A673 (cell line): ENCODE data around the gene ZMYM1. TPM values are rescaled to one million over a fixed set of nuclear protein-coding genes. Genes with fewer than 3 reads are reported as not detected.

Experiments
- BruUV-seq: library from RNA; stranded (reverse); fragments of 400-500 nt; replicated peaks from 2 replicates; lab custom pipeline; 2021; lab: Mats Ljungman, UMichigan
- CTCF ChIA-PET: fragments of 300-600 bp; sonication (Branson Sonifier 250); formaldehyde crosslinking; loops from one replicate; lab custom pipeline; 2022; ENCODE audit warnings: antibody characterized with exemption; lab: Charles Lee
- POLR2A ChIA-PET: fragments of 300-600 bp; sonication (Branson Sonifier 250); formaldehyde crosslinking; loops from one replicate; lab custom pipeline; 2022; ENCODE audit warnings: antibody characterized with exemption; ENCODE audit not compliant: low non-redundant PET; lab: Charles Lee
- DNase-seq: peaks from one replicate; pipeline ENCODE4 v3.0.0-alpha.2; 2015; ENCODE audit warnings: low spot score
- H3K27ac ChIP-seq: fragments of 200-600 bp; sonication (generic); 2 replicates; pipeline ENCODE4 v1.5.1; 2016; ENCODE audit warnings: mixed run types, low read depth, mild to moderate bottlenecking, mixed read lengths, antibody characterized with exemption, low read length; ENCODE audit not compliant: poor library complexity, severe bottlenecking
- H3K27me3 ChIP-seq: fragments of 200-600 bp; sonication (generic); replicated peaks from 2 replicates; pipeline ENCODE4 v1.6.1; 2017; ENCODE audit warnings: mixed run types, low read depth, mild to moderate bottlenecking, mixed read lengths, antibody characterized with exemption, low read length; ENCODE audit not compliant: insufficient read depth, poor library complexity
- H3K36me3 ChIP-seq: fragments of 200-600 bp; sonication (generic); 2 replicates; pipeline ENCODE4 v1.6.1; 2016; ENCODE audit warnings: mixed run types, mild to moderate bottlenecking, mixed read lengths, antibody characterized with exemption, low read length; ENCODE audit not compliant: insufficient read depth, poor library complexity, severe bottlenecking
- H3K4me1 ChIP-seq: fragments of 200-600 bp; sonication (generic); 2 replicates; pipeline ENCODE4 v1.6.1; 2017; ENCODE audit warnings: mixed run types, mild to moderate bottlenecking, mixed read lengths, antibody characterized with exemption, low read length; ENCODE audit not compliant: insufficient read depth, poor library complexity, severe bottlenecking
- H3K4me3 ChIP-seq: fragments of 200-600 bp; sonication (generic); 2 replicates; pipeline ENCODE4 v1.5.1; 2016; ENCODE audit warnings: low read depth, mixed run types, mild to moderate bottlenecking, mixed read lengths, low read length; ENCODE audit not compliant: poor library complexity, severe bottlenecking
- H3K9me3 ChIP-seq: fragments of 200-600 bp; sonication (generic); 2 replicates; pipeline ENCODE4 v1.6.1; 2016; ENCODE audit warnings: mixed run types, low read depth, mild to moderate bottlenecking, mixed read lengths, antibody characterized with exemption, low read length; ENCODE audit not compliant: poor library complexity, severe bottlenecking
- CTCF ChIP-seq: fragments of 300-800, 200-600 bp; sonication (generic); conservative IDR thresholded peaks from 2 replicates; pipeline ENCODE4 v1.5.1; 2017; ENCODE audit warnings: low read depth, mild to moderate bottlenecking, antibody characterized with exemption, low read length, moderate library complexity, mixed read lengths
- EZH2 ChIP-seq: fragments of 200-600 bp; sonication (generic); IDR thresholded peaks from 2 replicates; pipeline ENCODE4 v1.6.1; 2017; ENCODE audit warnings: borderline replicate concordance, low read depth, mild to moderate bottlenecking, mixed read lengths, antibody characterized with exemption, low read length; ENCODE audit not compliant: poor library complexity, severe bottlenecking
- intact Hi-C: fragments of 100-400 bp; cut with micrococcal nuclease; formaldehyde crosslinking; loops from one replicate; pipeline ENCODE4 v1.10.0; 2022; ENCODE audit not compliant: unreplicated experiment
- total RNA-seq: library from RNA; stranded (reverse); gene quantifications from 2 replicates; pipeline ENCODE4 v1.2.3, GENCODE V29; 2021

The ZMYM1 gene
- total RNA-seq, 1 experiment from 2014 or later, result 36.1 TPM

DNA sequence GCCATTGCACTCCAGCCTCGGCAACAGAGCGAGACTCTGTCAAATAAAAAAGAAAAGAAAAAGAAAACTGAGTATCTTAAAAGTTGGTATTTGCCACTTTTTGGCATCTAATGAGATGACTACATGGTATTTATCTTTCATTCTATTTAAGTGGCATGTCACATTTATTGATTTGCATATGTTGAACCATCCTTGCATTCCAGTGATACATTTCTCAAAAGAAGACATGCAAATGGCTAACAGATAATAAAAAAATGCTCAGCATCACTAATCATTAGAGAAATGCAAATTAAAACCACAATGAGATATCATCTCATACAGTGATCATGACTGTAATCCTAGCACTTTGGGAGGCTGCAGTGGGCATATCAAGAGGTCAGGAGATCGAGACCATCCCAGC, 85.7 kb downstream of the ZMYM1 start:
- POLR2A ChIA-PET, result no interaction called here
- no peak overlapping the region for H3K27ac ChIP-seq
- H3K4me1 ChIP-seq, result no peaks in the 10 kb centered on the region
- TF ChIP-seq EZH2 (no peak), CTCF (no peak)
- no peaks in the 10 kb centered on the region for H3K36me3 ChIP-seq
- H3K9me3 ChIP-seq, result peaks cover 4% of the 10 kb centered on the region
- CTCF ChIA-PET, result interaction anchor here (0.6 kb wide), 1 partner anchor 299 kb away, joined by 5 read pairs; no protein-coding TSS in a partner anchor
- intact Hi-C loops, result no loop called here
- no peaks in the 10 kb centered on the region for H3K27me3 ChIP-seq
- no peak overlapping the region for H3K4me3 ChIP-seq
- no TSS peak for BruUV-seq
- DNase-seq, result no peak

Other genes starting within 250 kb of the ZMYM1 start
- gene SMIM12, start 219.6 kb upstream of the ZMYM1 start, total RNA-seq, result 34.7 and 37.5 TPM in 2 replicates
- gene DLGAP3, start 149.7 kb upstream of the ZMYM1 start, total RNA-seq, result 0.66 TPM in 1 of 2 replicates, not detected in the other
- gene TMEM35B, start 94.0 kb upstream of the ZMYM1 start, total RNA-seq, result 10.6 and 11.3 TPM in 2 replicates
- 18.9 and 19.3 TPM in 2 replicates for gene ZMYM6, start 47.4 kb upstream of the ZMYM1 start, total RNA-seq
- gene SFPQ, start 113.8 kb downstream of the ZMYM1 start, total RNA-seq, result 649 and 691 TPM in 2 replicates
- gene ZMYM4, start 189.3 kb downstream of the ZMYM1 start, total RNA-seq, result 80.0 and 83.5 TPM in 2 replicates